Keratinocyte (primary cell): Measurements from ENCODE around the gene FADS3. TPM values are rescaled to one million over a fixed set of nuclear protein-coding genes. Genes with fewer than 3 reads are reported as not detected.

Experiments used
- DNase-seq: peaks from one replicate; pipeline ENCODE4 v3.0.0-alpha.2; 2011; ENCODE audit warnings: low read depth, missing footprints, low spot score
- FAIRE-seq: peaks from 2 replicates; lab custom pipeline; 2011; peaks lifted over from hg19 to GRCh38; lab: Jason Lieb, UNC
- H2AFZ ChIP-seq: 2 replicates; pipeline ENCODE4 v1.6.0; 2012; ENCODE audit warnings: low read length, control low read depth, inconsistent platforms; ENCODE audit not compliant: control insufficient read depth
- H3K27ac ChIP-seq: 2 replicates; pipeline ENCODE4 v1.5.1; 2011; ENCODE audit warnings: low read length; ENCODE audit not compliant: control insufficient read depth, insufficient read depth
- H3K27me3 ChIP-seq: 3 replicates; pipeline ENCODE4 v1.6.0; 2011; ENCODE audit warnings: low read length; ENCODE audit not compliant: control insufficient read depth, insufficient read depth; ENCODE audit errors: extremely low read depth
- H3K36me3 ChIP-seq, 2 experiments: 2 replicates in 1 of 2; 3 replicates in 1 of 2; pipeline ENCODE4 v1.5.1; 2011; ENCODE audit warnings: low read length in 2 of 2, mild to moderate bottlenecking in 1 of 2; ENCODE audit not compliant: control insufficient read depth in 2 of 2, insufficient read depth in 2 of 2; ENCODE audit errors: extremely low read depth in 1 of 2
- H3K4me1 ChIP-seq: 3 replicates; pipeline ENCODE4 v1.5.1; 2011; ENCODE audit warnings: low read length; ENCODE audit not compliant: control insufficient read depth, insufficient read depth; ENCODE audit errors: extremely low read depth
- H3K4me2 ChIP-seq: 3 replicates; pipeline ENCODE4 v1.6.0; 2011; ENCODE audit warnings: low read depth, low read length; ENCODE audit not compliant: control insufficient read depth, insufficient read depth; ENCODE audit errors: extremely low read depth
- H3K4me3 ChIP-seq, 3 experiments: fragments of 200-600 bp in 1 of 3; sonication (generic) in 1 of 3; 2 replicates in 2 of 3; 3 replicates in 1 of 3; pipeline ENCODE4 v1.5.1; 2011 to 2016; ENCODE audit warnings: low read length in 3 of 3, mild to moderate bottlenecking in 3 of 3, control low read depth in 2 of 3, inconsistent platforms in 1 of 3, low read depth in 1 of 3, mixed read lengths in 1 of 3, mixed run types in 1 of 3, moderate library complexity in 1 of 3; ENCODE audit not compliant: control insufficient read depth in 2 of 3, insufficient read depth in 2 of 3; ENCODE audit errors: extremely low read depth in 1 of 3
- H3K79me2 ChIP-seq: 2 replicates; pipeline ENCODE4 v1.6.0; 2012; ENCODE audit warnings: low read length; ENCODE audit not compliant: control insufficient read depth, insufficient read depth
- H3K9ac ChIP-seq: 3 replicates; pipeline ENCODE4 v1.6.0; 2011; ENCODE audit warnings: low read length; ENCODE audit not compliant: control insufficient read depth, insufficient read depth; ENCODE audit errors: extremely low read depth
- H3K9me1 ChIP-seq: 3 replicates; pipeline ENCODE4 v1.6.0; 2011; ENCODE audit warnings: low read length; ENCODE audit not compliant: control insufficient read depth, insufficient read depth; ENCODE audit errors: extremely low read depth
- H3K9me3 ChIP-seq: 2 replicates; pipeline ENCODE4 v1.5.1; 2012; ENCODE audit warnings: low read depth, low read length; ENCODE audit not compliant: control insufficient read depth
- H4K20me1 ChIP-seq: 3 replicates; pipeline ENCODE4 v1.6.0; 2011; ENCODE audit warnings: low read length; ENCODE audit not compliant: control insufficient read depth, insufficient read depth; ENCODE audit errors: extremely low read depth
- EZH2 ChIP-seq: IDR thresholded peaks from one replicate; pipeline ENCODE4 v1.6.1; 2012; ENCODE audit warnings: inconsistent platforms, mild to moderate bottlenecking, low read length, moderate library complexity
- dilution Hi-C: fragments of 300-500 bp; cut with MboI; formaldehyde crosslinking; loops from one replicate; pipeline ENCODE4 v1.7.0; 2020; ENCODE audit warnings: low sequenced_read_pairs; ENCODE audit not compliant: extremely low pct_ligation_motif_present
- polyA plus RNA-seq, 5 experiments: library from polyadenylated mRNA; depleted of rRNA in 3 of 5; stranded (reverse) in 3 of 5; stranded (forward) in 1 of 5; unstranded in 1 of 5; fragments of >200 nt; gene quantifications; 1 replicate in 1 of 5; 2 replicates in 3 of 5; 3 replicates in 1 of 5; pipeline versions ENCODE4 v1.2.1 to v1.2.3, GENCODE V29; 2011 to 2012; ENCODE audit warnings: missing spikeins in 2 of 5, low read depth in 1 of 5, low replicate concordance in 1 of 5
- TF ChIP-seq, protein P1 (sequence below), 3 experiments: IDR thresholded peaks in 1 of 3; conservative IDR thresholded peaks in 1 of 3; optimal IDR thresholded peaks in 1 of 3; 2 replicates in 2 of 3; 3 replicates in 1 of 3; pipeline versions ENCODE3 to v1.5.1; 2011; ENCODE audit warnings: low read length in 3 of 3, mild to moderate bottlenecking in 3 of 3, moderate library complexity in 2 of 3, control low read depth in 1 of 3, inconsistent platforms in 1 of 3; ENCODE audit not compliant: insufficient read depth in 2 of 3; ENCODE audit errors: extremely low read depth in 1 of 3

Gene FADS3
- polyA plus RNA-seq, 1 donor (not counting 4 experiments of a cell fraction or from before 2014, with no cell fraction given): 33.9 TPM

DNA sequence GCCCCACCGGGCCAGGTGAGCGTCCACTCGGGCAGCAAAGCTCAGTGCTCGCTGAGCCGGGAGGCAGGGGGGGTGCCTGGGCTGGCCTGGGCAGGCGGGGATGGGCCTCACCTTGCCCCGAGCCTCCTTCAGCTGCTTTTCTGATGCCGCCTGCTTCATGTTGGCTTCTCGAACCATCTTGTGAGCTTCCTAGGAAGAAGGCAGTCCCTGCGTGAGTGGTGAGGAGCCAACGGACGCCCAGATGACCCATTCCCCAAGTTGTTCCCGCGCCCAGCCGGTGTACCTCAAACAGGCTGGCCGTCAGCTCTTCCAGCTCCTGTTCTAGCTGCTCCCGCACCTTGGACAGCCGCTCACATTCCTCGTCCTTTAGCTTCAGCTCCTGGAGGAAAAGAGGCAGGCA lies 15.9 kb upstream of the FADS3 start:
- Histone ChIP-seq H3K79me2 (no peaks in the 10 kb centered on the region), H3K9me1 (no peaks in the 10 kb centered on the region), H3K9ac (no peak overlapping the region), H3K4me3 (no peak overlapping the region), H3K27me3 (peaks cover 6% of the 10 kb centered on the region), H4K20me1 (peaks cover 3% of the 10 kb centered on the region), H3K27ac (no peak overlapping the region), H3K4me1 (no peaks in the 10 kb centered on the region), H2AFZ (no peak overlapping the region), H3K36me3 (no peaks in the 10 kb centered on the region), H3K4me2 (no peak overlapping the region), H3K9me3 (no peaks in the 10 kb centered on the region)
- dilution Hi-C loops: loop anchor here (25.0 kb wide), 1 partner anchor 180 kb away; no protein-coding TSS in a partner anchor
- TF ChIP-seq, protein P1, sequence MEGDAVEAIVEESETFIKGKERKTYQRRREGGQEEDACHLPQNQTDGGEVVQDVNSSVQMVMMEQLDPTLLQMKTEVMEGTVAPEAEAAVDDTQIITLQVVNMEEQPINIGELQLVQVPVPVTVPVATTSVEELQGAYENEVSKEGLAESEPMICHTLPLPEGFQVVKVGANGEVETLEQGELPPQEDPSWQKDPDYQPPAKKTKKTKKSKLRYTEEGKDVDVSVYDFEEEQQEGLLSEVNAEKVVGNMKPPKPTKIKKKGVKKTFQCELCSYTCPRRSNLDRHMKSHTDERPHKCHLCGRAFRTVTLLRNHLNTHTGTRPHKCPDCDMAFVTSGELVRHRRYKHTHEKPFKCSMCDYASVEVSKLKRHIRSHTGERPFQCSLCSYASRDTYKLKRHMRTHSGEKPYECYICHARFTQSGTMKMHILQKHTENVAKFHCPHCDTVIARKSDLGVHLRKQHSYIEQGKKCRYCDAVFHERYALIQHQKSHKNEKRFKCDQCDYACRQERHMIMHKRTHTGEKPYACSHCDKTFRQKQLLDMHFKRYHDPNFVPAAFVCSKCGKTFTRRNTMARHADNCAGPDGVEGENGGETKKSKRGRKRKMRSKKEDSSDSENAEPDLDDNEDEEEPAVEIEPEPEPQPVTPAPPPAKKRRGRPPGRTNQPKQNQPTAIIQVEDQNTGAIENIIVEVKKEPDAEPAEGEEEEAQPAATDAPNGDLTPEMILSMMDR (optimal IDR thresholded peaks at IDR 0.05 in 1 of 3, IDR thresholded peaks at IDR 0.05 in 1 of 3, conservative IDR thresholded peaks at IDR 0.05 in 1 of 3; ENCODE audit: extremely low read depth in 1 of 3, insufficient read depth in 2 of 3, low read length in 3 of 3): no peak
- no peak for TF ChIP-seq EZH2
- FAIRE-seq (no peak), DNase-seq (no peak)

GRCh38 chr11:61906522-61906909 lies 15.2 kb upstream of the FADS3 start:
- DNase-seq (no peak), FAIRE-seq (no peak)
- Histone ChIP-seq H3K9me3 (no peaks in the 10 kb centered on the region), H4K20me1 (peaks cover 3% of the 10 kb centered on the region), H3K27ac (no peak overlapping the region), H3K36me3 (no peaks in the 10 kb centered on the region), H2AFZ (no peak overlapping the region), H3K79me2 (no peaks in the 10 kb centered on the region), H3K9me1 (no peaks in the 10 kb centered on the region), H3K4me2 (no peak overlapping the region), H3K4me1 (no peaks in the 10 kb centered on the region), H3K27me3 (peaks cover 6% of the 10 kb centered on the region), H3K4me3 (no peak overlapping the region), H3K9ac (no peak overlapping the region)
- TF ChIP-seq, protein P1 (optimal IDR thresholded peaks at IDR 0.05 in 1 of 3, IDR thresholded peaks at IDR 0.05 in 1 of 3, conservative IDR thresholded peaks at IDR 0.05 in 1 of 3; ENCODE audit: extremely low read depth in 1 of 3, insufficient read depth in 2 of 3, low read length in 3 of 3): no peak
- no peak for TF ChIP-seq EZH2
- dilution Hi-C loops: loop anchor here (25.0 kb wide), 1 partner anchor 181 kb away; no protein-coding TSS in a partner anchor
